GM12874 (cell line): Measurements from ENCODE around the gene GNA12.

Experiments
- TF ChIP-seq, protein P1 (sequence below): IDR thresholded peaks from 2 replicates; pipeline ENCODE4 v1.5.1; 2011; ENCODE audit warnings: low read depth, mild to moderate bottlenecking, control low read depth, low read length, moderate library complexity; ENCODE audit not compliant: insufficient read depth

Gene GNA12

DNA sequence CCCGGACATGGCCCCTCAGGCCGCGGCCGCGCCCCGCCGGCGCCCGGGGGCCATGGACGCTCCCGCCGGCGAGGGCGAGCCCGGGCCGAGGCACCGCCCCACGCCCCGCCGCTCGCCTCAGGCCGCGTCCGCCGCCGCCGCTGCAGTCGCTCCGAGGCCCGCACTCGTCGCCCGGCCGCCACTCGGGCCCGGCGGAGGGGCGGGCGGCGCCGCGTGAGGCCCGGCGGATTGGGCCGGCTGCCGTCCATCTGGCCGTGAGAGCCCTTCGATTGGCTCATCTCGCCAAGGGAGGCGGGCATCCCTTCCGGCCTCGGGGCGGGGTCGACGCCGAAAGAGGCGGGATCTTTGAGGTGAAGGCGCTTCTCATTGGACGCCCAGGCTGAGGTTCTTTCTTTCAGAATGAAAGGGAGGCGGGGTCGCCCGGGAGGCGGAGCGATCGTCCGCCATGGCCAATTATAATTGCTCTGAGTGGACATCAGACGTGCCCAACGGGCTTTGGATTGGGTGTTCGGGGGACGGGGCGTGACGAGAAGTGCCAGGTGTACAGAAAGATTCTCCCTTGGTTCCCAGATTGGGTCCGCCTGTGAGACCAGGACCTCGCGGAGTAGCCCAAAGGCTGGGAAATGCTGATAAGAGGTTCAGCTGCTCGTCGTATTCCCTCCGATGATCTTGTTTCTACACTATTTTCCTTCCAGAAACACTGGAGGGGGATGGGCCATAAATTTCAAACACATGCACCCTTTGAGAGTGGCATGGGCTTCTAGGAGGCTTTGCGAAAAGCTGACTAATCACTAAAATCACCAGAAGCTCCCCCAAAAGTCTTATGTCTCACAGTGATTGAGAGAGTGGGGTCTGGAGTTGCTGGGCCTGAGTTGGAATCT lies at the start of gene GNA12:
Gene GNA12, minus strand, starts transcription at position 156 of the 881 bp plus-strand sequence. Its CDS starts 147 bp downstream, at position 9.
- TF ChIP-seq, protein P1, sequence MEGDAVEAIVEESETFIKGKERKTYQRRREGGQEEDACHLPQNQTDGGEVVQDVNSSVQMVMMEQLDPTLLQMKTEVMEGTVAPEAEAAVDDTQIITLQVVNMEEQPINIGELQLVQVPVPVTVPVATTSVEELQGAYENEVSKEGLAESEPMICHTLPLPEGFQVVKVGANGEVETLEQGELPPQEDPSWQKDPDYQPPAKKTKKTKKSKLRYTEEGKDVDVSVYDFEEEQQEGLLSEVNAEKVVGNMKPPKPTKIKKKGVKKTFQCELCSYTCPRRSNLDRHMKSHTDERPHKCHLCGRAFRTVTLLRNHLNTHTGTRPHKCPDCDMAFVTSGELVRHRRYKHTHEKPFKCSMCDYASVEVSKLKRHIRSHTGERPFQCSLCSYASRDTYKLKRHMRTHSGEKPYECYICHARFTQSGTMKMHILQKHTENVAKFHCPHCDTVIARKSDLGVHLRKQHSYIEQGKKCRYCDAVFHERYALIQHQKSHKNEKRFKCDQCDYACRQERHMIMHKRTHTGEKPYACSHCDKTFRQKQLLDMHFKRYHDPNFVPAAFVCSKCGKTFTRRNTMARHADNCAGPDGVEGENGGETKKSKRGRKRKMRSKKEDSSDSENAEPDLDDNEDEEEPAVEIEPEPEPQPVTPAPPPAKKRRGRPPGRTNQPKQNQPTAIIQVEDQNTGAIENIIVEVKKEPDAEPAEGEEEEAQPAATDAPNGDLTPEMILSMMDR, result no peak

DNA sequence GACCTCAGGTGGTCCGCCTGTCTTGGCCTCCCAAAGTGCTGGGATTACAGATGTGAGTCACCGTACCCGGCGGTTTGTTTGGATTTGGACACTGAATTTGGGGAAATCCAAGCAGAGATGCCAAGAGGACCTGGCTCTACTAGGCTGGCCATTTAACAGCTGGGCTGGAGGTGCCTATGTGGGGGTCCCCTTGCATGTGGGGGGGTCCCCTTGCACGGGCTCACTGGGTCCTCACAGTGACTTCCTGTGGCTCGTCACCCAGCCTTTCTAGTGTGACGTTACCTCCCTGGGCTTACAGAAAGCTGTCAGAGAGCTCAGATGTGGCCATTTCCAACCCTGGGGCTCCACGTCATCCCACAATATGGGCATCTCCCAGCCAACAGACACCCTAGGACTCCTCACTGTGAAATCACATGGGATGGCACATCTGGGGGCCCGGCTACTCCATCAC lies 49.3 kb upstream of the GNA12 start:
- TF ChIP-seq, protein P1, result no peak

GRCh38 chr7:2892549-2892948 lies 48.4 kb upstream of the GNA12 start:
- TF ChIP-seq, protein P1, result no peak

- TF ChIP-seq, protein P1, result no peak
These were observed 43.7 kb upstream of the GNA12 start for GRCh38 chr7:2887816-2888215.

DNA sequence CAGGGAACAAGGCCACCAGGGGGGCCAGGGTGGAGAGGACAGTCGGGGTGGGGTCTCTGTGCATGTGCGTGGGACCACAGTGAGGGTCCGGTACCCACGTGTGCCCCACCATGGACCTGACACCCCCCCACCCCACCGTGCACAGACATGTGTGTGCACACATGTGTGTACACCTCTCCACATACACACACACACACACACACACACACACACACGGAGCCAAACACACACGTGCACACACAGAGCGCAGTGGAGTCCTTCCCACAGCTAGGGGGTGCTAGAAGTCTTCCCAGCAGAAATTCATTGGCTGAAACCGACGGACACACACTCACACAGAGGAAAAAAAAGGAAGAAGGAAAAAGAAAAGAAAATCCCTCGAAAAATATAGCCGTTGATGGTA lies 42.8 kb upstream of the GNA12 start:
- TF ChIP-seq, protein P1, result peak; percentile 90

DNA sequence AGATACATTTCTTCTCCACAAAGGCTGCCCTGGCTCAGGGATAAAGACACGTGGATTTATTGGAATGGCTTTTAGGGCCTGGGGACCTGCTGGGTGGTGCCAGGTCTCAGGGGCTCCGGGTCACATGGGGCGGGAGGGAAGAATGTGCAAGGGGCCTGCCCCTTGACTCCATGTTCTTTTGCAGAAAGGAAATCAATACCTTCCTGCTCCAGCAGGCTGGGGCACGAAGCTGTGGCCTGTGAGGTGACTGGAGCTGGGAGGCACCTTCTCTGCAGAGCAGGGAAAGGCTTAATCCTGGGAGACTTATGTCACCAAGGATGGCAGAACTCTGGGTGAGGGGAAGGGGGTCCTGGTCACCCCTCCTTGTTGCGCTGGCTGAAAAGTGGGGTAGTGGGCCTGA lies 42.3 kb upstream of the GNA12 start:
- TF ChIP-seq, protein P1, result no peak

DNA sequence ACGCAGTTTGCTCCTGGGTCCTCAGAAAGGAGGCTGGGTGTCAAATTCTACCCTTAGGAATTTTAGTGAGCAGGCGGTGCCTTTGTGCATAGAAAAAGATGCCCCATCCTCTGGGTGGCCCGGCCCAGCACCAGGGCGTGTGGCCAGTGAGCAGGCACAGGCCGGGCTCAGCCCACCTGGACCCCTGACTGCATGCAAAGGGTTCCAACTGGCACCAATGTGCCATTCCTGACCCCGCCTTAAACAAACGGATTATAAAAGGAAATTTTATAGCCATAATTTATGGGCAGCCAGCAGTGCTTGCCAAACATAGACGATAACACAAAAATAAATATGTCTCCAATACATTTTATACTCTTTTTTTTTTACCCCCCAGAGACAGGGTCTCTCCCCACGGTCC lies 40.1 kb upstream of the GNA12 start:
- TF ChIP-seq, protein P1, result no peak
